ENCODE results near the gene CSMD2.

- TF ChIP-seq ZNF8 (CRISPR knock-in tag; IDR thresholded peaks at IDR 0.05), result no peak
- TF ChIP-seq PPARA (CRISPR knock-in tag; IDR thresholded peaks at IDR 0.05; ENCODE audit: borderline replicate concordance), result no peak
- no peak for TF ChIP-seq BACH2 (CRISPR knock-in tag; IDR thresholded peaks at IDR 0.05; ENCODE audit: borderline replicate concordance)
- no peak for TF ChIP-seq POU6F1 (CRISPR knock-in tag; IDR thresholded peaks at IDR 0.05; ENCODE audit: borderline replicate concordance, low read depth)
- no peak for TF ChIP-seq RARB (CRISPR knock-in tag; IDR thresholded peaks at IDR 0.05)
- TF ChIP-seq CSDC2 (CRISPR knock-in tag; IDR thresholded peaks at IDR 0.05), result no peak
Measured at GRCh38 chr1:33519240-33519884, 645.7 kb downstream of the CSMD2 start.

Measured in SK-N-SH treated with all-trans-retinoic acid at 6 μM for 48 hours (cell line).